PC-9 (cell line): ENCODE data around the gene IRAK1. TPM values are rescaled to one million over a fixed set of nuclear protein-coding genes. Genes with fewer than 3 reads are reported as not detected.

Source experiments
- BruUV-seq: library from RNA; stranded (reverse); fragments of 400-500 nt; replicated peaks from 2 replicates; lab custom pipeline; 2021; lab: Mats Ljungman, UMichigan
- CTCF ChIA-PET: fragments of 300-600 bp; sonication (Branson Sonifier 250); formaldehyde crosslinking; loops from one replicate; lab custom pipeline; 2022; ENCODE audit warnings: antibody characterized with exemption; lab: Charles Lee
- POLR2A ChIA-PET: fragments of 300-600 bp; sonication (Branson Sonifier 250); formaldehyde crosslinking; loops from one replicate; lab custom pipeline; 2022; ENCODE audit warnings: antibody characterized with exemption; ENCODE audit not compliant: unreplicated experiment; lab: Charles Lee
- DNase-seq, 2 experiments: peaks; one replicate each; pipeline versions ENCODE4 v3.0.0 to v3.0.0-alpha.2; 2015 to 2022; ENCODE audit warnings: mixed read lengths in 1 of 2
- H2AFZ ChIP-seq: fragments of 200-600 bp; sonication (generic); 2 replicates; pipeline ENCODE4 v1.8.1; 2017; ENCODE audit warnings: antibody characterized with exemption
- H3F3A ChIP-seq: fragments of 200-600 bp; sonication (generic); 2 replicates; pipeline ENCODE4 v1.8.1; 2017; ENCODE audit warnings: antibody characterized with exemption, mild to moderate bottlenecking, low read depth; ENCODE audit not compliant: insufficient read depth
- H3K27ac ChIP-seq: fragments of 200-600 bp; sonication (generic); 2 replicates; pipeline ENCODE4 v1.6.1; 2016; ENCODE audit warnings: mixed run types
- H3K27me3 ChIP-seq: fragments of 200-600 bp; sonication (generic); 2 replicates; pipeline ENCODE4 v1.6.1; 2016; ENCODE audit warnings: low read depth, mixed run types; ENCODE audit not compliant: insufficient read depth
- H3K36me3 ChIP-seq: fragments of 200-600 bp; sonication (generic); 2 replicates; pipeline ENCODE4 v1.6.1; 2016; ENCODE audit warnings: low read depth, mixed run types
- H3K4me1 ChIP-seq: fragments of 200-600 bp; sonication (generic); replicated peaks from 2 replicates; pipeline ENCODE4 v1.6.1; 2016; ENCODE audit warnings: mixed run types; ENCODE audit not compliant: insufficient read depth
- H3K4me2 ChIP-seq: fragments of 200-600 bp; sonication (generic); 2 replicates; pipeline ENCODE4 v1.6.1; 2017; ENCODE audit warnings: mixed run types
- H3K4me3 ChIP-seq: fragments of 200-600 bp; sonication (generic); 2 replicates; pipeline ENCODE4 v1.6.1; 2016; ENCODE audit warnings: mixed run types
- H3K79me2 ChIP-seq: fragments of 200-600 bp; sonication (generic); 2 replicates; pipeline ENCODE4 v1.6.1; 2017; ENCODE audit warnings: low read depth, mixed run types
- H3K9me2 ChIP-seq: fragments of 200-600 bp; sonication (generic); 2 replicates; pipeline ENCODE4 v1.8.1; 2017; ENCODE audit warnings: mild to moderate bottlenecking; ENCODE audit not compliant: insufficient read depth
- H3K9me3 ChIP-seq: fragments of 200-600 bp; sonication (generic); 2 replicates; pipeline ENCODE4 v1.8.1; 2016; ENCODE audit warnings: low read depth; ENCODE audit not compliant: insufficient read depth
- H4K20me1 ChIP-seq: fragments of 200-600 bp; sonication (generic); 2 replicates; pipeline ENCODE4 v1.8.1; 2017; ENCODE audit not compliant: insufficient read depth
- EZH2 ChIP-seq: fragments of 200-600 bp; sonication (generic); IDR thresholded peaks from 2 replicates; pipeline ENCODE4 v1.8.0; 2017; ENCODE audit warnings: antibody characterized with exemption, low read depth
- intact Hi-C: fragments of 100-400 bp; cut with micrococcal nuclease; formaldehyde crosslinking; loops from one replicate; pipeline ENCODE4 v1.10.0; 2022; ENCODE audit not compliant: unreplicated experiment
- total RNA-seq: library from RNA; stranded (reverse); gene quantifications from 2 replicates; pipeline ENCODE4 v1.2.3, GENCODE V29; 2021
- TF ChIP-seq, protein P1 (sequence below): fragments of 200-600 bp; sonication (generic); conservative IDR thresholded peaks from 2 replicates; pipeline ENCODE4 v1.6.1; 2017; ENCODE audit warnings: mixed run types, antibody characterized with exemption, mild to moderate bottlenecking, moderate library complexity

IRAK1 gene
- total RNA-seq, 1 experiment from 2014 or later = 364 TPM

DNA sequence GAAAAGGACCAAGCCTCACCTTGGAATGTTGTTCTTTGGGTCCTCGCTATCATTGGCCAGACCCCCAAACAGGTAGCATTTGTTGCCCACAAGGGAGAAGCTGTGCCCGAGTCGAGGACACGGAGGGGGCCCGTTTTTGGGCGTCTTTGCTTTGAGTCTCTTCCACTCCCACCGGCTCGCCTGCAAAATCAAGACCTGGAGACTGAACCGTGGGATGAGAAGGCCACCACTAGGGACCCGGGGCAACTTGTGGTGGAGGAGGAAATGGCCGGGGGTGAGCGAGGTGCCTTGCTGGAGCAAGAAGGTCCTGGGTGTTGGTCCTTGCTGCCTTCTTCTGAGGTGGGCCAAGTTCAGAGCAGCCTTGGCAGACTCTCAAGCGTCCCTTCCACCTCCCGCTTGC is 55.6 kb downstream of the IRAK1 start:
- Histone ChIP-seq H3K4me2 (no peak overlapping the region), H3K27ac (no peak overlapping the region), H4K20me1 (peaks cover 47% of the 10 kb centered on the region), H3K4me1 (no peaks in the 10 kb centered on the region; the same call in 1 of the 2 replicates), H3K9me2 (no peaks in the 10 kb centered on the region), H3F3A (no peaks in the 10 kb centered on the region), H3K27me3 (no peaks in the 10 kb centered on the region), H3K79me2 (peaks cover 47% of the 10 kb centered on the region), H3K36me3 (no peaks in the 10 kb centered on the region), H3K4me3 (no peak overlapping the region), H3K9me3 (no peaks in the 10 kb centered on the region), H2AFZ (no peak overlapping the region)
- TF ChIP-seq EZH2 = no peak
- TF ChIP-seq, protein P1, sequence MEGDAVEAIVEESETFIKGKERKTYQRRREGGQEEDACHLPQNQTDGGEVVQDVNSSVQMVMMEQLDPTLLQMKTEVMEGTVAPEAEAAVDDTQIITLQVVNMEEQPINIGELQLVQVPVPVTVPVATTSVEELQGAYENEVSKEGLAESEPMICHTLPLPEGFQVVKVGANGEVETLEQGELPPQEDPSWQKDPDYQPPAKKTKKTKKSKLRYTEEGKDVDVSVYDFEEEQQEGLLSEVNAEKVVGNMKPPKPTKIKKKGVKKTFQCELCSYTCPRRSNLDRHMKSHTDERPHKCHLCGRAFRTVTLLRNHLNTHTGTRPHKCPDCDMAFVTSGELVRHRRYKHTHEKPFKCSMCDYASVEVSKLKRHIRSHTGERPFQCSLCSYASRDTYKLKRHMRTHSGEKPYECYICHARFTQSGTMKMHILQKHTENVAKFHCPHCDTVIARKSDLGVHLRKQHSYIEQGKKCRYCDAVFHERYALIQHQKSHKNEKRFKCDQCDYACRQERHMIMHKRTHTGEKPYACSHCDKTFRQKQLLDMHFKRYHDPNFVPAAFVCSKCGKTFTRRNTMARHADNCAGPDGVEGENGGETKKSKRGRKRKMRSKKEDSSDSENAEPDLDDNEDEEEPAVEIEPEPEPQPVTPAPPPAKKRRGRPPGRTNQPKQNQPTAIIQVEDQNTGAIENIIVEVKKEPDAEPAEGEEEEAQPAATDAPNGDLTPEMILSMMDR = no peak
- intact Hi-C loops = no loop called here
- BruUV-seq = no TSS peak
- ChIA-PET CTCF (interaction anchor here (0.6 kb wide), 1 partner anchor 163 kb away, joined by 3 read pairs; no protein-coding TSS in a partner anchor), POLR2A (no interaction called here)
- DNase-seq = no peak

DNA sequence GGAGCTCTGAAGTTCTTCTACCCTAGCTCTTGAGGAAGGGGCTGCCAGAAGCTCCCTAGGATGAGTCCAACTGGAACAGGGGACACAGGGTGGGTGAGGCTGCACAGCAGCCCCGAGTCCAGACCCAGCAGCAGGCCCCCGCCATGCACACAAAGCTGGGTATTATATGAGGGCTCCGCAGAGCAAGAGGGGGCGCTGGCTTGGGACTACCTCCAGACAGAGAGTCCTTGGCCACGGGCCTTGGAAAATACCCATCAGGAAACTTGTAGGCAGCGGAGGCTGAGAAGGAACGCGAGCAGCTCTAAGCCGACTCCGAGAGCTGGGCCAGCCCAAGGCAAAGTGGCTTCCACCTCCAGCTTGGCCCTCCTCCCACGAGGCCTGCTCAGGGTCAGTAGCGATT is 56.2 kb downstream of the IRAK1 start:
- peaks cover 41% of the 10 kb centered on the region for H3K79me2 ChIP-seq
- H3K4me3 ChIP-seq = no peak overlapping the region
- intact Hi-C loops = no loop called here
- no peaks in the 10 kb centered on the region for H3K27me3 ChIP-seq
- no peak overlapping the region for H3K27ac ChIP-seq
- no peak overlapping the region for H2AFZ ChIP-seq
- TF ChIP-seq, protein P1 = no peak
- no peak for TF ChIP-seq EZH2
- peaks cover 43% of the 10 kb centered on the region for H4K20me1 ChIP-seq
- BruUV-seq = no TSS peak
- no peaks in the 10 kb centered on the region for H3K9me2 ChIP-seq
- DNase-seq = no peak
- POLR2A ChIA-PET = no interaction called here
- no peak overlapping the region for H3K4me2 ChIP-seq
- H3F3A ChIP-seq = no peaks in the 10 kb centered on the region
- H3K36me3 ChIP-seq = no peaks in the 10 kb centered on the region
- no peaks in the 10 kb centered on the region for H3K4me1 ChIP-seq
- no peaks in the 10 kb centered on the region for H3K9me3 ChIP-seq
- CTCF ChIA-PET = no interaction called here

GRCh38 chrX:153961292-153961691 is 58.4 kb downstream of the IRAK1 start:
- Histone ChIP-seq H3K9me2 (no peaks in the 10 kb centered on the region), H4K20me1 (peaks cover 20% of the 10 kb centered on the region), H3K4me3 (no peak overlapping the region), H3F3A (no peaks in the 10 kb centered on the region), H3K4me1 (no peaks in the 10 kb centered on the region), H3K27ac (no peak overlapping the region), H2AFZ (no peak overlapping the region), H3K27me3 (no peaks in the 10 kb centered on the region), H3K79me2 (peaks cover 19% of the 10 kb centered on the region), H3K9me3 (no peaks in the 10 kb centered on the region), H3K36me3 (no peaks in the 10 kb centered on the region), H3K4me2 (no peak overlapping the region)
- intact Hi-C loops = no loop called here
- ChIA-PET CTCF (no interaction called here), POLR2A (no interaction called here)
- TF ChIP-seq, protein P1 = no peak
- no peak for TF ChIP-seq EZH2
- BruUV-seq = no TSS peak
- no peak for DNase-seq
